ENCODE results near the gene MAST2. TPM values are rescaled to one million over a fixed set of nuclear protein-coding genes. Genes with fewer than 3 reads are reported as not detected.

The MAST2 gene
- total RNA-seq, 1 experiment from 2014 or later = 77.0 TPM

- no peak overlapping the region for H3K27ac ChIP-seq (ENCODE audit: low read length)
- no peak for ATAC-seq
- H3K36me3 ChIP-seq (ENCODE audit: control insufficient read depth, insufficient read depth, low read length) = no peaks in the 10 kb centered on the region
- no TSS peak for BruUV-seq (replicated peaks)
- no peaks in the 10 kb centered on the region for H3K4me1 ChIP-seq (ENCODE audit: control insufficient read depth, insufficient read depth, low read length)
- H3K27me3 ChIP-seq (ENCODE audit: control insufficient read depth, insufficient read depth, low read length) = no peaks in the 10 kb centered on the region
- CTCF ChIA-PET = no interaction called here
- POLR2A ChIA-PET = interaction anchor here (0.6 kb wide), 1 partner anchor 201 kb away, joined by 3 read pairs; no protein-coding TSS in a partner anchor
- H3K9me3 ChIP-seq (ENCODE audit: control insufficient read depth, insufficient read depth, low read depth, low read length) = no peaks in the 10 kb centered on the region
- in situ Hi-C loops (cut with HindIII; ENCODE audit: low pct_unique_long_range_greater_than_20kb, low sequenced_read_pairs) (no loop called here), intact Hi-C loops (cut with micrococcal nuclease; ENCODE audit: unreplicated experiment) (no loop called here)
- no peak for DNase-seq (ENCODE audit: low read depth, low spot score)
- TF ChIP-seq CTCF (IDR thresholded peaks at IDR 0.05) = no peak
- TF ChIP-seq TCF7L2 (IDR thresholded peaks at IDR 0.05; ENCODE audit: low read depth, low read length) = no peak
- TF ChIP-seq, protein P1, sequence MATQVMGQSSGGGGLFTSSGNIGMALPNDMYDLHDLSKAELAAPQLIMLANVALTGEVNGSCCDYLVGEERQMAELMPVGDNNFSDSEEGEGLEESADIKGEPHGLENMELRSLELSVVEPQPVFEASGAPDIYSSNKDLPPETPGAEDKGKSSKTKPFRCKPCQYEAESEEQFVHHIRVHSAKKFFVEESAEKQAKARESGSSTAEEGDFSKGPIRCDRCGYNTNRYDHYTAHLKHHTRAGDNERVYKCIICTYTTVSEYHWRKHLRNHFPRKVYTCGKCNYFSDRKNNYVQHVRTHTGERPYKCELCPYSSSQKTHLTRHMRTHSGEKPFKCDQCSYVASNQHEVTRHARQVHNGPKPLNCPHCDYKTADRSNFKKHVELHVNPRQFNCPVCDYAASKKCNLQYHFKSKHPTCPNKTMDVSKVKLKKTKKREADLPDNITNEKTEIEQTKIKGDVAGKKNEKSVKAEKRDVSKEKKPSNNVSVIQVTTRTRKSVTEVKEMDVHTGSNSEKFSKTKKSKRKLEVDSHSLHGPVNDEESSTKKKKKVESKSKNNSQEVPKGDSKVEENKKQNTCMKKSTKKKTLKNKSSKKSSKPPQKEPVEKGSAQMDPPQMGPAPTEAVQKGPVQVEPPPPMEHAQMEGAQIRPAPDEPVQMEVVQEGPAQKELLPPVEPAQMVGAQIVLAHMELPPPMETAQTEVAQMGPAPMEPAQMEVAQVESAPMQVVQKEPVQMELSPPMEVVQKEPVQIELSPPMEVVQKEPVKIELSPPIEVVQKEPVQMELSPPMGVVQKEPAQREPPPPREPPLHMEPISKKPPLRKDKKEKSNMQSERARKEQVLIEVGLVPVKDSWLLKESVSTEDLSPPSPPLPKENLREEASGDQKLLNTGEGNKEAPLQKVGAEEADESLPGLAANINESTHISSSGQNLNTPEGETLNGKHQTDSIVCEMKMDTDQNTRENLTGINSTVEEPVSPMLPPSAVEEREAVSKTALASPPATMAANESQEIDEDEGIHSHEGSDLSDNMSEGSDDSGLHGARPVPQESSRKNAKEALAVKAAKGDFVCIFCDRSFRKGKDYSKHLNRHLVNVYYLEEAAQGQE (IDR thresholded peaks at IDR 0.05; ENCODE audit: insufficient read depth in 1 of 2, low read depth in 2 of 2, low read length in 1 of 2) = no peak
- no peak for TF ChIP-seq POLR2AphosphoS5 (IDR thresholded peaks at IDR 0.05; ENCODE audit: low read depth, low read length)
- no peak for TF ChIP-seq SIN3A (IDR thresholded peaks at IDR 0.05; ENCODE audit: borderline replicate concordance, insufficient read depth, low read depth, low read length)
- H3K4me3 ChIP-seq (ENCODE audit: low read depth in 2 of 2, low read length in 2 of 2) = no peak overlapping the region
These were observed 196.1 kb downstream of the MAST2 start for GRCh38 chr1:45999507-45999906.

DNA sequence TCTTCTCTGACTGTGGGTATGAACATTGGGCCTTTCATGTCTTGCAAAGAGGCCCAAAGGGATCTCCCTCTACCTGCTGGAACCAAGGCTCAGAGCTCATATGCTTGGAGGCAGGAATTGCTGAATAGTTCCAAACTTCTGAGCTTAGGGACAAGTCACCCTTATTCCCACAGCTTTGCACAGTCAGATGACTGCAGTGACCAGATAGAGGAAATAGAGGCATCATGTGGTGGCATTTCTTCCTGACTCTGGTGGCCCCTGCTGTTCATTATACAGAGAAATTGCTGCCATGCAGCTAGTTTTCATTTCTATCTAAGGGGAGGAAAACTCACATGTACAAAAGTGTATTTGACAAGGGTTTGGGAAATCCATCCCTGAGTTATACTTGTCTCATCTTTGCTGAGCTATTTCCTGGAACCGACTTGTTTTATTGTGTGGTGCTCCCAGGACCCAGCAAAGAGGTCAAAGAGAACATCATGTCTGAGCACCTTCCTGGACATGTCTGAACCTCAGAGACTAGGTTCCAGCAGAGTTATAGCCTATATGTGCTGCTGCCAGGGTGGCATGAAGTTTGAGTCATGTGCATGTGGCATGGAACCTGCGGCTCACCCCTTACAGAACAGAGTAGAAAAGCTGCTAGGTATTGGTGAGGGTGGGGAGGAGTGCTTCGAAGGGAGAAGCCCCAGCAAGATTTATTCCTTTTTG lies 197.8 kb downstream of the MAST2 start:
- no TSS peak for BruUV-seq (replicated peaks)
- intact Hi-C loops (cut with micrococcal nuclease; ENCODE audit: unreplicated experiment) = no loop called here
- no peak overlapping the region for H3K4me3 ChIP-seq (ENCODE audit: low read depth in 2 of 2, low read length in 2 of 2)
- H3K27ac ChIP-seq (ENCODE audit: low read length) = no peak overlapping the region
- no peaks in the 10 kb centered on the region for H3K9me3 ChIP-seq (ENCODE audit: control insufficient read depth, insufficient read depth, low read depth, low read length)
- no peak; the same call in 1 of the 2 replicates for TF ChIP-seq CTCF (IDR thresholded peaks at IDR 0.05)
- TF ChIP-seq TCF7L2 (IDR thresholded peaks at IDR 0.05; ENCODE audit: low read depth, low read length) = no peak
- no peak for TF ChIP-seq POLR2AphosphoS5 (IDR thresholded peaks at IDR 0.05; ENCODE audit: low read depth, low read length)
- TF ChIP-seq SIN3A (IDR thresholded peaks at IDR 0.05; ENCODE audit: borderline replicate concordance, insufficient read depth, low read depth, low read length) = no peak
- TF ChIP-seq, protein P1 (IDR thresholded peaks at IDR 0.05; ENCODE audit: insufficient read depth in 1 of 2, low read depth in 2 of 2, low read length in 1 of 2) = no peak
- CTCF ChIA-PET = no interaction called here
- POLR2A ChIA-PET = no interaction called here
- H3K36me3 ChIP-seq (ENCODE audit: control insufficient read depth, insufficient read depth, low read length) = no peaks in the 10 kb centered on the region; the same call in 1 of the 2 replicates
- DNase-seq (ENCODE audit: low read depth, low spot score) (no peak), ATAC-seq (no peak)
- H3K4me1 ChIP-seq (ENCODE audit: control insufficient read depth, insufficient read depth, low read length) = no peaks in the 10 kb centered on the region
- no peaks in the 10 kb centered on the region for H3K27me3 ChIP-seq (ENCODE audit: control insufficient read depth, insufficient read depth, low read length)
- in situ Hi-C loops (cut with HindIII; ENCODE audit: low pct_unique_long_range_greater_than_20kb, low sequenced_read_pairs) = no loop called here
